ENCODE measurements around the gene NUMBL.

DNA sequence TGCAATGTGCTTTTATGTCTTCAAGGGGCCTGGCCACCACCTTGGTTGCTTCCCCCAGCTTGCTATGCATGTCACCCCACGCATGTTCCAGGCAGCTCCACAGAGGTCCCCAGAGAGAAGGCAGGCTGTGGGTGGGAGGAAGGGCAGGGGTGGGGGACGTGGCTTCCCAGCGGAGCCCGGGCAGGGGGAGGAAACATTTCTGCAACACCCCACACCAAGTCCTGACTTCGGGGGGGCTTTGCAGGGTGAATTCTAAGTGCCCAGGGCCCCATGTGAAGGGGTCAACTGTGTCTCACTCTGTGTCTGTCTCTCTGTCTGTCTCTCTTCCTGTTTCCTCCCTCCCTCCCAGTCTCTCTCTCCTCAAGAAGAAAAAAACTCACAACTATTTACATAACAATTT is 49.7 kb downstream of the NUMBL start:
- TF ChIP-seq, protein P1, sequence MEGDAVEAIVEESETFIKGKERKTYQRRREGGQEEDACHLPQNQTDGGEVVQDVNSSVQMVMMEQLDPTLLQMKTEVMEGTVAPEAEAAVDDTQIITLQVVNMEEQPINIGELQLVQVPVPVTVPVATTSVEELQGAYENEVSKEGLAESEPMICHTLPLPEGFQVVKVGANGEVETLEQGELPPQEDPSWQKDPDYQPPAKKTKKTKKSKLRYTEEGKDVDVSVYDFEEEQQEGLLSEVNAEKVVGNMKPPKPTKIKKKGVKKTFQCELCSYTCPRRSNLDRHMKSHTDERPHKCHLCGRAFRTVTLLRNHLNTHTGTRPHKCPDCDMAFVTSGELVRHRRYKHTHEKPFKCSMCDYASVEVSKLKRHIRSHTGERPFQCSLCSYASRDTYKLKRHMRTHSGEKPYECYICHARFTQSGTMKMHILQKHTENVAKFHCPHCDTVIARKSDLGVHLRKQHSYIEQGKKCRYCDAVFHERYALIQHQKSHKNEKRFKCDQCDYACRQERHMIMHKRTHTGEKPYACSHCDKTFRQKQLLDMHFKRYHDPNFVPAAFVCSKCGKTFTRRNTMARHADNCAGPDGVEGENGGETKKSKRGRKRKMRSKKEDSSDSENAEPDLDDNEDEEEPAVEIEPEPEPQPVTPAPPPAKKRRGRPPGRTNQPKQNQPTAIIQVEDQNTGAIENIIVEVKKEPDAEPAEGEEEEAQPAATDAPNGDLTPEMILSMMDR (IDR thresholded peaks at IDR 0.05; ENCODE audit: poor library complexity): no peak
- TF ChIP-seq EZH2 (IDR thresholded peaks at IDR 0.05; ENCODE audit: borderline replicate concordance) (no peak), EZH2phosphoT487 (IDR thresholded peaks at IDR 0.05; ENCODE audit: low read depth, severe bottlenecking, unreplicated experiment) (no peak)
